Measurements from ENCODE around the gene DNAJC9. TPM values are rescaled to one million over a fixed set of nuclear protein-coding genes. Genes with fewer than 3 reads are reported as not detected.

Gene DNAJC9, protein sequence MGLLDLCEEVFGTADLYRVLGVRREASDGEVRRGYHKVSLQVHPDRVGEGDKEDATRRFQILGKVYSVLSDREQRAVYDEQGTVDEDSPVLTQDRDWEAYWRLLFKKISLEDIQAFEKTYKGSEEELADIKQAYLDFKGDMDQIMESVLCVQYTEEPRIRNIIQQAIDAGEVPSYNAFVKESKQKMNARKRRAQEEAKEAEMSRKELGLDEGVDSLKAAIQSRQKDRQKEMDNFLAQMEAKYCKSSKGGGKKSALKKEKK
- 10 to 100 TPM; 30.2 to 31.1 TPM for total RNA-seq
- 18.3 TPM for polyA plus RNA-seq (ENCODE audit: insufficient read depth, low read depth, low replicate concordance)
- long read RNA-seq, donor 1, transcript DNAJC9-201 (5 exons, 3,032 nt) = major isoform, 23 of 71 reads
- long read RNA-seq, donor 1, partial matches to known transcripts = 48 of 71 reads
- long read RNA-seq, donor 1, other reads (novel, unspliced or antisense) = 0 of 71 reads
- long read RNA-seq, donor 2, transcript DNAJC9-201 (5 exons, 3,032 nt) = major isoform, 22 of 27 reads
- long read RNA-seq, donor 2, partial matches to known transcripts = 5 of 27 reads
- long read RNA-seq, donor 2, other reads (novel, unspliced or antisense) = 0 of 27 reads

DNA sequence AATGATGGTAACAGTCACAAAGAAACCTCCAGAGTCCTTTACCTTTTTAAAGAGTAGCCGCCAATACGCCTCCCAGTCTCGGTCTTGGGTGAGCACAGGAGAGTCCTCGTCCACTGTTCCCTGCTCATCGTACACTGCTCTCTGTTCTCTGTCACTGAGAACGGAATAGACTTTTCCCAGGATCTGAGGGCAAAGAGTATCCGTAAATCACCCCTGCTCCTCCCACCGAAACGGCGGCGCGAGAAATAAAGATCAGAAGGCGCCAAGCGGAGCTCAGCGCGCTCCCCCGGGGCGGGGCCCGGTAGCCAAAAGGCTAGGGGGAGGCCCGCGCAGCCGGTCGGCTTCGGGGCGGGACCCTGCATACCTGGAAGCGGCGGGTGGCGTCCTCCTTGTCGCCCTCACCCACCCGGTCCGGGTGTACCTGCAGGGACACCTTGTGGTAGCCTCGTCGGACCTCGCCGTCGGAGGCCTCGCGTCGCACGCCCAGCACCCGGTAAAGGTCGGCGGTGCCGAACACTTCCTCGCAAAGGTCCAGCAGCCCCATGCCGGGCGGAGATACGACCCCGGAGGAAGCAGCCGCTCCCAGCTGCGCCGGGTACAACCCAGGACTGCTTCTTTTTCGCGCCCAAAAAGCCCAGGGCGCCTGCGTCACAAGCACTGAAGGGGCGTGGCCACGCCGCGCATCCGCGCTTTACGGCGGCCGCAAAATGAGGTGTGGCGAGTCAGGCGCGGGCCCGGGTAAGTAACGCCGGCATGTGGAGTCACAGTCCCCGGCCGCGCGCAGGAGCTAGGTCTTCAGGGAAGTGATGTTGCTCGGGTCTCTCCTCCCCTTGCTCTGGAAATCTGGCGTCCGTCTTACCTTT lies at the start of gene DNAJC9:
Gene DNAJC9, minus strand, starts transcription at position 610 of the 863 bp plus-strand sequence. Its CDS starts 66 bp downstream, at position 544.
- Histone ChIP-seq H3K27ac (peak within 1 kb of the TSS; percentile 74 to 90), H3K4me3 (peak within 1 kb of the TSS; percentile 80 to 88), H3K27me3 (no peaks in the 10 kb centered on the region), H3K9me3 (no peaks in the 10 kb centered on the region), H3K4me1 (peaks cover 27% of the 10 kb centered on the region), H3K36me3 (ENCODE audit: low read depth, missing control alignments) (no peaks in the 10 kb centered on the region)
- peak; percentile 20 for TF ChIP-seq POLR2A (IDR thresholded peaks at IDR 0.05)
- TF ChIP-seq, protein P1, sequence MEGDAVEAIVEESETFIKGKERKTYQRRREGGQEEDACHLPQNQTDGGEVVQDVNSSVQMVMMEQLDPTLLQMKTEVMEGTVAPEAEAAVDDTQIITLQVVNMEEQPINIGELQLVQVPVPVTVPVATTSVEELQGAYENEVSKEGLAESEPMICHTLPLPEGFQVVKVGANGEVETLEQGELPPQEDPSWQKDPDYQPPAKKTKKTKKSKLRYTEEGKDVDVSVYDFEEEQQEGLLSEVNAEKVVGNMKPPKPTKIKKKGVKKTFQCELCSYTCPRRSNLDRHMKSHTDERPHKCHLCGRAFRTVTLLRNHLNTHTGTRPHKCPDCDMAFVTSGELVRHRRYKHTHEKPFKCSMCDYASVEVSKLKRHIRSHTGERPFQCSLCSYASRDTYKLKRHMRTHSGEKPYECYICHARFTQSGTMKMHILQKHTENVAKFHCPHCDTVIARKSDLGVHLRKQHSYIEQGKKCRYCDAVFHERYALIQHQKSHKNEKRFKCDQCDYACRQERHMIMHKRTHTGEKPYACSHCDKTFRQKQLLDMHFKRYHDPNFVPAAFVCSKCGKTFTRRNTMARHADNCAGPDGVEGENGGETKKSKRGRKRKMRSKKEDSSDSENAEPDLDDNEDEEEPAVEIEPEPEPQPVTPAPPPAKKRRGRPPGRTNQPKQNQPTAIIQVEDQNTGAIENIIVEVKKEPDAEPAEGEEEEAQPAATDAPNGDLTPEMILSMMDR (IDR thresholded peaks at IDR 0.05) = no peak
- DNase-seq = peak; percentile 98
- intact Hi-C loops (cut with DNase I; ENCODE audit: low total_unique reads) = no loop called here
- 0 to 1% methylated on average over 48 to 72 of the region's 78 CpGs for WGBS, 2 donors

DNA sequence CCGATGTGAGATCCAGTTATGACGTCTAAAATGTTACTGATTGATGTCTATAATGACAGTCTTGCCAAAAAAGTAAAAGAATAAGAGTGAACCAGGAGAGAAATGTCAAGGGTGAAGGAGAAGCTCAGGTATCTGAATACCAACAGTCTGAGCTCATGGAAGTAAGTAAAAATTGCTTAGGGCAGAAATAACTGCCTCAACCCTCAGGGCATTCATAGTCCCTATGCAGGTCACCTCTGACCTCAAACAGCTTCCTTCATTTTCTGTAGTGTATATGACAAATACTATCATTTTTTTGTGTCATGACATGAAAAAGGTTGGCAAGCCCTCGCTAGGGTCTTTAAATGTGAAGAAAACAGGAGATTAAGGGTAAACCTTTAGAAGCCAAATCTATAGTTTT lies 46.4 kb upstream of the DNAJC9 start:
- TF ChIP-seq, protein P1 (IDR thresholded peaks at IDR 0.05) = no peak
- no peak for TF ChIP-seq POLR2A (IDR thresholded peaks at IDR 0.05)
- H3K36me3 ChIP-seq (ENCODE audit: low read depth, missing control alignments) = no peaks in the 10 kb centered on the region
- H3K27me3 ChIP-seq = no peaks in the 10 kb centered on the region
- H3K27ac ChIP-seq = no peak overlapping the region
- 82 to 92% methylated on average over 3 of the region's 3 CpGs for WGBS, 2 donors
- H3K4me3 ChIP-seq = no peak overlapping the region
- no peaks in the 10 kb centered on the region for H3K9me3 ChIP-seq
- intact Hi-C loops (cut with DNase I; ENCODE audit: low total_unique reads) = no loop called here
- no peak for DNase-seq
- no peaks in the 10 kb centered on the region for H3K4me1 ChIP-seq

DNA sequence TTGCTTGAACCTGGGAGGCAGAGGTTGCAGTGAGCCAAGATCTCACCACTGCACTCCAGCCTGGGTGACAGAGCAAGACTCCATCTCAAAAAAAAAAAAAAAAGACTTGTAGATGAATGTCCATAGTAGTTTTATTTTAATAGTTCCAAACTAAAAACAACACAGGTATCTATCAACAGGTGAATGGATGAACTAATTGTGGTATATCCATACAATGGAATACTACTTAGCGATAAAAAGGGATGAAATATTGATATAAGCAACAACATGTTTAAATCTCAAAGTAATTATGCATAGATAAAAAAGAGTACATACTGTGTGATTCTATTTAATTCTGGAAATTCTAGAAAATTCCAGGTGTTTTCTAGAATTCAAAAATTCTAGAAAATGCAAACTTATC lies 42.9 kb upstream of the DNAJC9 start:
- TF ChIP-seq, protein P1 (IDR thresholded peaks at IDR 0.05) = no peak
- TF ChIP-seq POLR2A (IDR thresholded peaks at IDR 0.05) = no peak
- no peak overlapping the region for H3K27ac ChIP-seq
- no peaks in the 10 kb centered on the region for H3K4me1 ChIP-seq
- intact Hi-C loops (cut with DNase I; ENCODE audit: low total_unique reads) = no loop called here
- no peaks in the 10 kb centered on the region for H3K9me3 ChIP-seq
- H3K36me3 ChIP-seq (ENCODE audit: low read depth, missing control alignments) = no peaks in the 10 kb centered on the region
- no peak overlapping the region for H3K4me3 ChIP-seq
- no peak for DNase-seq
- no peaks in the 10 kb centered on the region for H3K27me3 ChIP-seq
- 95 to 100% methylated on average over 1 of the region's 1 CpG for WGBS, 2 donors

DNA sequence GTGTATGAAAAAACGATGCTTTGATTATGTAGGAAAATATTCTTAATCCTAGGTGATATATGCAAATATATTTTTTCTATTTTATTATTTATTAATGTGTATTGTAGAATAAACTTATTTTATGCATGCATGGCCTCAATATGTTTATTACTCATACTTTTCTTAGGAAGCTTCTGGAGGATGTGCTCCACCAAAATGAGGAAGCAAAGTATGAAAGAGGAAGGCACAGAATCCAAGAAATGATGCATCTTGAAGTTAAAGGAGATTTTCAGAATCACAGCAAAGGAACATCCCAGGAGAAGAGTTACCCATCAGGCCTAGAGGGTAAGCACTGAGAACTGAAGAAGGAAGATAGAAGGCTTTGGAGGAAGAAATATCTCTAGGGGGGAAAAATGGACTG lies 40.4 kb upstream of the DNAJC9 start:
- WGBS, 2 donors = 88 to 94% methylated on average over 1 of the region's 1 CpG
- TF ChIP-seq POLR2A (IDR thresholded peaks at IDR 0.05) = no peak
- TF ChIP-seq, protein P1 (IDR thresholded peaks at IDR 0.05) = no peak

More for the DNA sequence above, 40.4 kb upstream of the DNAJC9 start:
- Histone ChIP-seq H3K27me3 (no peaks in the 10 kb centered on the region), H3K4me1 (no peaks in the 10 kb centered on the region), H3K9me3 (no peaks in the 10 kb centered on the region), H3K27ac (no peak overlapping the region), H3K36me3 (ENCODE audit: low read depth, missing control alignments) (no peaks in the 10 kb centered on the region), H3K4me3 (no peak overlapping the region)
- DNase-seq = no peak
- intact Hi-C loops (cut with DNase I; ENCODE audit: low total_unique reads) = no loop called here
